SK-N-SH (cell line): ENCODE measurements around the gene PTPN14.

Experiments
- EP300 ChIP-seq, 2 experiments: IDR thresholded peaks; 2 replicates each; pipeline versions ENCODE4 v1.4.0 to v1.6.1; 2012; ENCODE audit warnings: borderline replicate concordance in 1 of 2, low read depth in 1 of 2, low read length in 1 of 2
- NFIC ChIP-seq: IDR thresholded peaks from 2 replicates; pipeline ENCODE4 v1.4.0; 2012; ENCODE audit warnings: borderline replicate concordance
- NRF1 ChIP-seq: IDR thresholded peaks from 2 replicates; pipeline ENCODE4 v1.6.1; 2012; ENCODE audit warnings: low read depth, mild to moderate bottlenecking, low read length
- RAD21 ChIP-seq: IDR thresholded peaks from 2 replicates; pipeline ENCODE4 v1.6.1; 2012; ENCODE audit warnings: mild to moderate bottlenecking, low read length
- RFX5 ChIP-seq: IDR thresholded peaks from 2 replicates; pipeline ENCODE4 v1.6.1; 2012; ENCODE audit warnings: mild to moderate bottlenecking, improper control_type of control experiment, low read length
- SIN3A ChIP-seq: IDR thresholded peaks from 2 replicates; pipeline ENCODE4 v1.6.1; 2012; ENCODE audit warnings: low read depth, mild to moderate bottlenecking, low read length, moderate library complexity, borderline replicate concordance
- TF ChIP-seq, protein P1 (sequence below): fragments of 200-600 bp; sonication (generic); IDR thresholded peaks from 2 replicates; pipeline ENCODE4 v1.6.1; 2017; ENCODE audit warnings: antibody characterized with exemption, mild to moderate bottlenecking, moderate library complexity
- TF ChIP-seq, protein P2 (sequence below): IDR thresholded peaks from 2 replicates; pipeline ENCODE4 v1.6.1; 2012; ENCODE audit warnings: mild to moderate bottlenecking, low read depth, low read length, moderate library complexity

DNA sequence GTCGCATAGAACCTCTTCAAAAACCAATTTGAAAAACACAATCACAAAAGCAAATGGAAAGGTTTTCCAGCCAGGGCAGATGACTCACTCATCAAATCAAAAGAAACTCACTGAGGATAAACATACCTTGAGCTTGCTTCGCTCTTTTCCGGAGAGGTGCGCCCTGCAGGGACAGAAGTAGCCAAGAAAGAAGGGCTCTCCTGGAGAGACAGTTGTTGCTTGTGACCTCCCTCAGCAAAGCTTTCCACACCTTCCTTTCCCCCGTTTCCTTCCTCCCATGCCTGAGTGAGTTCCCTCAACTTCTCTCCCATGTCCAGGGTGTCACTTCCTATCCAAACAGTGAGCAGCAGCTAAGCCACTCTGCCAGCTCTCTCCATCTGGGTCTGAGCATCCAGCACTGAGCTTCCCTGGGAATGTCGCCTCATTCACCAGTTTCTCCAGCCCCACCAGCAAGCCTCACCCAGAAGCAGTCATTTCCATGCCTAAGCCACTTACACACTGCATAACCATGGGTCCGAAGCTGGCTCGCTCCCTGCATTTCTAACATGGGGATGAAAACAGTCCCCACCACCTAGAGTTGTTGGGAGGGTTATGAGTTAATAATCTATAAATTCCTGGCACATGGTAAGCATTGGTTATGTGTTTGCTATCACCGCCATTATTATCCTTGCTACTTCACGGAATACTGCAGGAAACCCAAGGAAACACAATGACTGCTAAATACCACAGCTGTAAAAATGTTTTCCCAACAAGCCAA is 75.0 kb downstream of the PTPN14 start:
- TF ChIP-seq NFIC = no peak
- TF ChIP-seq, protein P1, sequence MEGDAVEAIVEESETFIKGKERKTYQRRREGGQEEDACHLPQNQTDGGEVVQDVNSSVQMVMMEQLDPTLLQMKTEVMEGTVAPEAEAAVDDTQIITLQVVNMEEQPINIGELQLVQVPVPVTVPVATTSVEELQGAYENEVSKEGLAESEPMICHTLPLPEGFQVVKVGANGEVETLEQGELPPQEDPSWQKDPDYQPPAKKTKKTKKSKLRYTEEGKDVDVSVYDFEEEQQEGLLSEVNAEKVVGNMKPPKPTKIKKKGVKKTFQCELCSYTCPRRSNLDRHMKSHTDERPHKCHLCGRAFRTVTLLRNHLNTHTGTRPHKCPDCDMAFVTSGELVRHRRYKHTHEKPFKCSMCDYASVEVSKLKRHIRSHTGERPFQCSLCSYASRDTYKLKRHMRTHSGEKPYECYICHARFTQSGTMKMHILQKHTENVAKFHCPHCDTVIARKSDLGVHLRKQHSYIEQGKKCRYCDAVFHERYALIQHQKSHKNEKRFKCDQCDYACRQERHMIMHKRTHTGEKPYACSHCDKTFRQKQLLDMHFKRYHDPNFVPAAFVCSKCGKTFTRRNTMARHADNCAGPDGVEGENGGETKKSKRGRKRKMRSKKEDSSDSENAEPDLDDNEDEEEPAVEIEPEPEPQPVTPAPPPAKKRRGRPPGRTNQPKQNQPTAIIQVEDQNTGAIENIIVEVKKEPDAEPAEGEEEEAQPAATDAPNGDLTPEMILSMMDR = no peak
- TF ChIP-seq NRF1 = no peak
- TF ChIP-seq SIN3A = no peak
- TF ChIP-seq, protein P2, sequence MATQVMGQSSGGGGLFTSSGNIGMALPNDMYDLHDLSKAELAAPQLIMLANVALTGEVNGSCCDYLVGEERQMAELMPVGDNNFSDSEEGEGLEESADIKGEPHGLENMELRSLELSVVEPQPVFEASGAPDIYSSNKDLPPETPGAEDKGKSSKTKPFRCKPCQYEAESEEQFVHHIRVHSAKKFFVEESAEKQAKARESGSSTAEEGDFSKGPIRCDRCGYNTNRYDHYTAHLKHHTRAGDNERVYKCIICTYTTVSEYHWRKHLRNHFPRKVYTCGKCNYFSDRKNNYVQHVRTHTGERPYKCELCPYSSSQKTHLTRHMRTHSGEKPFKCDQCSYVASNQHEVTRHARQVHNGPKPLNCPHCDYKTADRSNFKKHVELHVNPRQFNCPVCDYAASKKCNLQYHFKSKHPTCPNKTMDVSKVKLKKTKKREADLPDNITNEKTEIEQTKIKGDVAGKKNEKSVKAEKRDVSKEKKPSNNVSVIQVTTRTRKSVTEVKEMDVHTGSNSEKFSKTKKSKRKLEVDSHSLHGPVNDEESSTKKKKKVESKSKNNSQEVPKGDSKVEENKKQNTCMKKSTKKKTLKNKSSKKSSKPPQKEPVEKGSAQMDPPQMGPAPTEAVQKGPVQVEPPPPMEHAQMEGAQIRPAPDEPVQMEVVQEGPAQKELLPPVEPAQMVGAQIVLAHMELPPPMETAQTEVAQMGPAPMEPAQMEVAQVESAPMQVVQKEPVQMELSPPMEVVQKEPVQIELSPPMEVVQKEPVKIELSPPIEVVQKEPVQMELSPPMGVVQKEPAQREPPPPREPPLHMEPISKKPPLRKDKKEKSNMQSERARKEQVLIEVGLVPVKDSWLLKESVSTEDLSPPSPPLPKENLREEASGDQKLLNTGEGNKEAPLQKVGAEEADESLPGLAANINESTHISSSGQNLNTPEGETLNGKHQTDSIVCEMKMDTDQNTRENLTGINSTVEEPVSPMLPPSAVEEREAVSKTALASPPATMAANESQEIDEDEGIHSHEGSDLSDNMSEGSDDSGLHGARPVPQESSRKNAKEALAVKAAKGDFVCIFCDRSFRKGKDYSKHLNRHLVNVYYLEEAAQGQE = no peak
- no peak for TF ChIP-seq RFX5
- TF ChIP-seq EP300 (IDR thresholded peaks at IDR 0.05; ENCODE audit: borderline replicate concordance in 1 of 2, low read depth in 1 of 2, low read length in 1 of 2) = no peak
- no peak for TF ChIP-seq RAD21
